Stimulated activated CD4-positive, alpha-beta T cell treated with anti-CD3 and anti-CD28 coated beads, Interleukin-1b, Interleukin-23, amount 100 ng/mL, for 24 hours (primary cell): Measurements from ENCODE around the gene PLAC1.

Experiments used
- DNase-seq, 4 experiments: peaks; one replicate each; pipeline ENCODE4 v3.0.0-alpha.2; 2020; ENCODE audit warnings: low read depth in 4 of 4, low spot score in 1 of 4

Gene PLAC1

GRCh38 chrX:134592303-134592702 lies 66.0 kb downstream of the PLAC1 start:
- no peak for DNase-seq

- no peak for DNase-seq
Measured at GRCh38 chrX:134591502-134591901, 66.8 kb downstream of the PLAC1 start.

GRCh38 chrX:134588806-134589205 lies 69.5 kb downstream of the PLAC1 start:
- no peak for DNase-seq

GRCh38 chrX:134580907-134581306 lies 77.4 kb downstream of the PLAC1 start:
- no peak for DNase-seq

GRCh38 chrX:134573683-134574035 lies 84.6 kb downstream of the PLAC1 start:
- DNase-seq = no peak

- no peak for DNase-seq
Measured at GRCh38 chrX:134572816-134573682, 85.2 kb downstream of the PLAC1 start.

- DNase-seq = no peak
Measured at GRCh38 chrX:134571796-134572195, 86.5 kb downstream of the PLAC1 start.

- DNase-seq = no peak
Measured at GRCh38 chrX:134570899-134571298, 87.4 kb downstream of the PLAC1 start.

GRCh38 chrX:134570509-134570846 lies 87.8 kb downstream of the PLAC1 start:
- DNase-seq = no peak

GRCh38 chrX:134569306-134569705 lies 89.0 kb downstream of the PLAC1 start:
- no peak for DNase-seq

- no peak for DNase-seq
Measured at GRCh38 chrX:134568285-134569016, 89.8 kb downstream of the PLAC1 start.

- DNase-seq = no peak
Measured at GRCh38 chrX:134566506-134566905, 91.8 kb downstream of the PLAC1 start.

- DNase-seq = no peak
Measured at GRCh38 chrX:134562002-134562401, 96.3 kb downstream of the PLAC1 start.

GRCh38 chrX:134558133-134558532 lies 100.1 kb downstream of the PLAC1 start:
- DNase-seq = no peak

- no peak for DNase-seq
Measured at GRCh38 chrX:134554291-134554690, 104.0 kb downstream of the PLAC1 start.

- no peak for DNase-seq
Measured at GRCh38 chrX:134552351-134552750, 105.9 kb downstream of the PLAC1 start.

- no peak for DNase-seq
Measured at GRCh38 chrX:134551376-134552048, 106.8 kb downstream of the PLAC1 start.

GRCh38 chrX:134548257-134549201 lies 109.7 kb downstream of the PLAC1 start:
- no peak for DNase-seq

- no peak for DNase-seq
Measured at GRCh38 chrX:134547047-134547679, 111.1 kb downstream of the PLAC1 start.

GRCh38 chrX:134546187-134546586 lies 112.1 kb downstream of the PLAC1 start:
- DNase-seq = no peak
